ENCODE data around the gene PMPCA. TPM values are rescaled to one million over a fixed set of nuclear protein-coding genes. Genes with fewer than 3 reads are reported as not detected.

The PMPCA gene
- total and polyA plus RNA-seq, 2 experiments from 2014 or later, result 61.3 to 88.2 TPM

GRCh38 chr9:136411378-136411777, 920 bp downstream of the PMPCA start (continued):
- TF ChIP-seq ZNF462 (CRISPR knock-in tag; IDR thresholded peaks at IDR 0.05), result no peak
- TF ChIP-seq ZNF114 (CRISPR knock-in tag; IDR thresholded peaks at IDR 0.05), result no peak
- TF ChIP-seq, protein P1, sequence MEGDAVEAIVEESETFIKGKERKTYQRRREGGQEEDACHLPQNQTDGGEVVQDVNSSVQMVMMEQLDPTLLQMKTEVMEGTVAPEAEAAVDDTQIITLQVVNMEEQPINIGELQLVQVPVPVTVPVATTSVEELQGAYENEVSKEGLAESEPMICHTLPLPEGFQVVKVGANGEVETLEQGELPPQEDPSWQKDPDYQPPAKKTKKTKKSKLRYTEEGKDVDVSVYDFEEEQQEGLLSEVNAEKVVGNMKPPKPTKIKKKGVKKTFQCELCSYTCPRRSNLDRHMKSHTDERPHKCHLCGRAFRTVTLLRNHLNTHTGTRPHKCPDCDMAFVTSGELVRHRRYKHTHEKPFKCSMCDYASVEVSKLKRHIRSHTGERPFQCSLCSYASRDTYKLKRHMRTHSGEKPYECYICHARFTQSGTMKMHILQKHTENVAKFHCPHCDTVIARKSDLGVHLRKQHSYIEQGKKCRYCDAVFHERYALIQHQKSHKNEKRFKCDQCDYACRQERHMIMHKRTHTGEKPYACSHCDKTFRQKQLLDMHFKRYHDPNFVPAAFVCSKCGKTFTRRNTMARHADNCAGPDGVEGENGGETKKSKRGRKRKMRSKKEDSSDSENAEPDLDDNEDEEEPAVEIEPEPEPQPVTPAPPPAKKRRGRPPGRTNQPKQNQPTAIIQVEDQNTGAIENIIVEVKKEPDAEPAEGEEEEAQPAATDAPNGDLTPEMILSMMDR (conservative IDR thresholded peaks at IDR 0.05; ENCODE audit: low read depth in 2 of 2), result no peak

DNA sequence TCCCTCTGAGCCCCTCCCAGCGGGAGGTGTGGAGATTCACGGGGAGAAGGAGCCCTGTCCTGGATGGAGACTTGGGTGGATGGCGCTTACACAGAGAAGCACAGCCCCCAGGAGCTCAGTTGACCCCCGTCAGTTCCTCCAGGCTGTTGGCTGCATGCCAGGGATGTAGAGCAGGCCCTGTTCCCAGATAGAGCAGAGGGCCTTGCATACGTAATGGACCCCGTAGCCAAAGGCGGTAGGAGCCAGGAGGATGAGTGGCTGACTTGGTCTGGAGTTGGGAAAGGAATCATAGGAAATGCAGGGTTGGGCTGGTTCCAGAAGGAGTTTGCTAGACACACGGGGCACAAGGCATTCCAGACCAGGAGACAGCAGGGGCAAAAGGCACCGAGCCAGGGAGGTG, 2.5 kb downstream of the PMPCA start:
- peaks cover 17% of the 10 kb centered on the region; the same call in 1 of the 2 replicates for H3K4me1 ChIP-seq (ENCODE audit: insufficient read depth)
- peaks cover 61% of the 10 kb centered on the region for H3K79me2 ChIP-seq (replicated peaks; ENCODE audit: insufficient read depth)
- H3K4me3 ChIP-seq, result no peak overlapping the region
- peaks cover 15% of the 10 kb centered on the region; the same call in 1 of the 2 replicates for H3F3A ChIP-seq (replicated peaks; ENCODE audit: low read depth)
- no peak for DNase-seq (ENCODE audit: low spot score)
- no peaks in the 10 kb centered on the region for H3K27me3 ChIP-seq (ENCODE audit: insufficient read depth)
- Mint-ChIP-seq H3K27me3 (ENCODE audit: insufficient read depth, low read depth, poor library complexity) (peaks cover 26% of the 10 kb centered on the region), H3K36me3 (ENCODE audit: low read depth) (peaks cover 70% of the 10 kb centered on the region), H3K9me3 (no peaks in the 10 kb centered on the region), H3K4me1 (peaks cover 20% of the 10 kb centered on the region), H3K27ac (no peak overlapping the region; the same call in 1 of the 2 replicates), H3K4me3 (no peak overlapping the region)
- ATAC-seq, result no peak
- H3K27ac ChIP-seq (ENCODE audit: low read depth), result no peak overlapping the region
- H2AFZ ChIP-seq, result no peak overlapping the region
- H4K20me1 ChIP-seq (replicated peaks; ENCODE audit: insufficient read depth), result peaks cover 19% of the 10 kb centered on the region
- H3K9me2 ChIP-seq (ENCODE audit: insufficient read depth), result no peaks in the 10 kb centered on the region
- peaks cover 25% of the 10 kb centered on the region for H3K36me3 ChIP-seq (ENCODE audit: insufficient read depth)
- H3K4me2 ChIP-seq, result no peak overlapping the region
- TF ChIP-seq EZH2 (IDR thresholded peaks at IDR 0.05; ENCODE audit: low read depth, unreplicated experiment) (no peak), ZNF462 (CRISPR knock-in tag; IDR thresholded peaks at IDR 0.05) (no peak)

Measured in GM23338 (cell line).